HEK293T (cell line): Measurements from ENCODE around the gene FAM171A2.

Experiments
- ARNT ChIP-seq: fragments of 450-650 bp; IDR thresholded peaks from 2 replicates; pipeline ENCODE4 v1.6.1; 2017; ENCODE audit warnings: mild to moderate bottlenecking
- ELF4 ChIP-seq: fragments of 450-650 bp; IDR thresholded peaks from 2 replicates; pipeline ENCODE4 v1.6.1; 2017; ENCODE audit warnings: antibody characterized with exemption
- FOXA1 ChIP-seq: fragments of 450-650 bp; IDR thresholded peaks from 2 replicates; pipeline ENCODE4 v1.6.1; 2016; ENCODE audit warnings: mild to moderate bottlenecking
- FOXM1 ChIP-seq: fragments of 450-650 bp; IDR thresholded peaks from 2 replicates; pipeline ENCODE4 v1.6.1; 2017; ENCODE audit warnings: mild to moderate bottlenecking, borderline replicate concordance
- HDGF ChIP-seq: fragments of 450-650 bp; IDR thresholded peaks from 2 replicates; pipeline ENCODE4 v1.6.1; 2017; ENCODE audit warnings: antibody characterized with exemption, borderline replicate concordance
- L3MBTL2 ChIP-seq: fragments of 450-650 bp; conservative IDR thresholded peaks from 2 replicates; pipeline ENCODE4 v1.6.1; 2016; ENCODE audit warnings: mild to moderate bottlenecking
- SUZ12 ChIP-seq: fragments of 450-650 bp; IDR thresholded peaks from 2 replicates; pipeline ENCODE4 v1.6.1; 2016; ENCODE audit warnings: mild to moderate bottlenecking
- TARDBP ChIP-seq: fragments of 450-650 bp; IDR thresholded peaks from 2 replicates; pipeline ENCODE4 v1.6.1; 2016
- ZNF384 ChIP-seq: fragments of 450-650 bp; IDR thresholded peaks from 2 replicates; pipeline ENCODE4 v1.6.1; 2016

DNA sequence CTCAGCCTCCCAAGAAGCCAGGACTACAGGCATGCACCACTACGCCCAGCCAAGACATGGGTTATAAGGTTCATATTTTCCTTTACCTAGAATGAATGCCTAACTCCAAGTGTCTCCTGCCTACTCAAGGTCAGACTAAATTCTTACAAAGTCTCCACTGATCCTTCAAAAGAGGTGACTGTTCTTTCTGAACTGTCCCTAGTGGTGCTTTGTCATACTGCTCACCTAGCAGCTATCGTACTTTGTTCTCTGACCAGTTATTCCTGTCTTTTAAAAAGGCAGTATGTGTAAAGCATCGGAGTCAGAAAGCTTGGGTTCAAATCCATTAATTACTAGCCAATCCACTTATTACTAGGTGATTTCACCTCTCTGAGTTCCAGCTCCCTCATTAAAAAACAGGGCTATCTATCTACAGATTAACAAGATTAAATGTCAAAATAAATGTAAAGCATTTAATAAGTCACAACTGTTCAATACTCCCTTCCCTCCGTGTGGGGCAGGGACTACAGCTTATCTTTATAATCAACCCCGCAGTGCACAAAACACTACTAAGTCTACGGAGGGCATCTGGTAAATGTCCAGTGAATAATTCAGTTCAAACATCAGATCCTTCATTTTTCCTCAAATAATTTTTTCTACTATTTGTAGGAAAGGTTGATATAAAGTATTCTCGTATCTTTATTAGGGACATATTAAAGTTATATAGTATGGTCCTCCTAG, 45.8 kb upstream of the FAM171A2 start:
- TF ChIP-seq TARDBP: no peak
- no peak for TF ChIP-seq ELF4
- TF ChIP-seq L3MBTL2: no peak
- TF ChIP-seq FOXM1: no peak
- TF ChIP-seq FOXA1: no peak
- no peak for TF ChIP-seq SUZ12
- TF ChIP-seq ZNF384: no peak
- TF ChIP-seq HDGF: no peak
- no peak for TF ChIP-seq ARNT
